GM18508 (cell line): Measurements from ENCODE around the gene TGM3.

Source experiments
- ATAC-seq: cut with Tn5 transposase; IDR thresholded peaks from one replicate; pipeline ENCODE4 v1.9.1; 2021; ENCODE audit warnings: moderate number of reproducible peaks; ENCODE audit not compliant: insufficient read depth, unreplicated experiment

The TGM3 gene

GRCh38 chr20:2282181-2282580 lies 13.6 kb upstream of the TGM3 start:
- ATAC-seq, result no peak

GRCh38 chr20:2283706-2284423 lies 11.9 kb upstream of the TGM3 start:
- no peak for ATAC-seq

GRCh38 chr20:2285193-2285592 lies 10.6 kb upstream of the TGM3 start:
- ATAC-seq, result no peak

- ATAC-seq, result no peak
Measured at GRCh38 chr20:2285613-2286012, 10.2 kb upstream of the TGM3 start.

GRCh38 chr20:2287504-2287903 lies 8.3 kb upstream of the TGM3 start:
- no peak for ATAC-seq

GRCh38 chr20:2289475-2289874 lies 6.3 kb upstream of the TGM3 start:
- ATAC-seq, result no peak

GRCh38 chr20:2290486-2290885 lies 5.3 kb upstream of the TGM3 start:
- ATAC-seq, result no peak

- ATAC-seq, result no peak
Measured at GRCh38 chr20:2292416-2293110, 3.2 kb upstream of the TGM3 start.

GRCh38 chr20:2293486-2293885 lies 2.3 kb upstream of the TGM3 start:
- no peak for ATAC-seq

- no peak for ATAC-seq
Measured at GRCh38 chr20:2293971-2294370, 1.8 kb upstream of the TGM3 start.

- no peak for ATAC-seq
Measured at GRCh38 chr20:2295286-2295685, 515 bp upstream of the TGM3 start.

- no peak for ATAC-seq
Measured at GRCh38 chr20:2296524-2297356, 939 bp downstream of the TGM3 start.

GRCh38 chr20:2297357-2297728 lies 1.5 kb downstream of the TGM3 start:
- no peak for ATAC-seq

GRCh38 chr20:2298116-2298515 lies 2.3 kb downstream of the TGM3 start:
- no peak for ATAC-seq

GRCh38 chr20:2298701-2299100 lies 2.9 kb downstream of the TGM3 start:
- no peak for ATAC-seq

GRCh38 chr20:2299301-2299700 lies 3.5 kb downstream of the TGM3 start:
- ATAC-seq, result no peak

GRCh38 chr20:2300002-2300401 lies 4.2 kb downstream of the TGM3 start:
- ATAC-seq, result no peak

- ATAC-seq, result no peak
Measured at GRCh38 chr20:2300420-2300819, 4.6 kb downstream of the TGM3 start.

- no peak for ATAC-seq
Measured at GRCh38 chr20:2301164-2301622, 5.4 kb downstream of the TGM3 start.

- no peak for ATAC-seq
Measured at GRCh38 chr20:2302384-2303060, 6.7 kb downstream of the TGM3 start.

- no peak for ATAC-seq
Measured at GRCh38 chr20:2303673-2304072, 7.9 kb downstream of the TGM3 start.
